ENCODE results near the gene FOXO6. TPM values are rescaled to one million over a fixed set of nuclear protein-coding genes. Genes with fewer than 3 reads are reported as not detected.

Gene FOXO6
- total and polyA plus RNA-seq, 2 donors (not counting 1 experiment from before 2014, with no cell fraction given): 0.06 to 0.15 TPM

- H4K20me1 ChIP-seq (ENCODE audit: control insufficient read depth, insufficient read depth, low read length, poor library complexity, severe bottlenecking): no peaks in the 10 kb centered on the region
- Mint-ChIP-seq H3K4me3 (no peak overlapping the region), H3K27ac (no peak overlapping the region), H3K4me1 (no peaks in the 10 kb centered on the region), H3K9me3 (ENCODE audit: insufficient read depth) (no peaks in the 10 kb centered on the region), H3K27me3 (peaks cover 17% of the 10 kb centered on the region)
- no peak overlapping the region for H3K4me2 ChIP-seq (replicated peaks; ENCODE audit: low read depth, low read length, poor library complexity, severe bottlenecking)
- WGBS (ENCODE audit: insufficient coverage): 79% methylated on average over 6 of the region's 6 CpGs
- H3K79me2 ChIP-seq (ENCODE audit: control insufficient read depth, insufficient read depth, low read length): no peaks in the 10 kb centered on the region
- intact Hi-C loops (cut with micrococcal nuclease): loop anchor here (1.0 to 5.0 kb wide), 3 partner anchors 94 to 135 kb away; no protein-coding TSS in a partner anchor
- H3K27me3 ChIP-seq (replicated peaks in 1 of 4; ENCODE audit: control extremely low read depth in 1 of 4, control insufficient read depth in 3 of 4, insufficient read depth in 4 of 4, low read length in 3 of 4): peaks cover 0 to 8% (median 0%) of the 10 kb centered on the region in 4 experiments
- no peak overlapping the region for H3K9ac ChIP-seq (ENCODE audit: low read length)
- no peaks in the 10 kb centered on the region for H3K36me3 ChIP-seq (replicated peaks in 1 of 2; ENCODE audit: control extremely low read depth in 1 of 2, control insufficient read depth in 1 of 2, extremely low read depth in 1 of 2, insufficient read depth in 2 of 2, low read length in 1 of 2)
- CTCF ChIA-PET: interaction anchor here (0.7 to 7.8 kb wide), 15 partner anchors 8 to 166 kb away, joined by 3 to 73 read pairs (median 5); no protein-coding TSS in a partner anchor
- ATAC-seq (ENCODE audit: low read depth): no peak
- no peak overlapping the region for H3K4me3 ChIP-seq (ENCODE audit: control extremely low read depth in 1 of 5, extremely low read depth in 1 of 5, insufficient read depth in 1 of 5, low read depth in 2 of 5, low read length in 4 of 5)
- H3K27ac ChIP-seq (ENCODE audit: low read length in 2 of 2): no peak overlapping the region
- TF ChIP-seq CTCF (IDR thresholded peaks at IDR 0.05) (no peak), EZH2 (IDR thresholded peaks at IDR 0.05; ENCODE audit: borderline replicate concordance, insufficient read depth, low read depth, low read length, poor library complexity, severe bottlenecking) (no peak)
- POLR2A ChIA-PET: no interaction called here
- no peak overlapping the region for H2AFZ ChIP-seq (ENCODE audit: insufficient read depth, low read depth, low read length, poor library complexity, severe bottlenecking)
- peaks cover 0 to 2% (median 0%) of the 10 kb centered on the region in 3 donors for H3K9me3 ChIP-seq (ENCODE audit: control extremely low read depth in 1 of 3, control insufficient read depth in 2 of 3, insufficient read depth in 1 of 3, low read length in 2 of 3)
- H3K4me1 ChIP-seq (ENCODE audit: control insufficient read depth in 2 of 2, insufficient read depth in 2 of 2, low read length in 2 of 2): no peaks in the 10 kb centered on the region
- DNase-seq: no peak
Observed at GRCh38 chr1:41417746-41418145, 56.5 kb downstream of the FOXO6 start.

- no peaks in the 10 kb centered on the region for H3K4me1 Mint-ChIP-seq
- DNase-seq (no peak), ATAC-seq (ENCODE audit: low read depth) (no peak)
- Histone ChIP-seq H3K27me3 (replicated peaks in 1 of 4; ENCODE audit: control extremely low read depth in 1 of 4, control insufficient read depth in 3 of 4, insufficient read depth in 4 of 4, low read length in 3 of 4) (peaks cover 0 to 8% (median 0%) of the 10 kb centered on the region in 4 experiments), H3K4me2 (replicated peaks; ENCODE audit: low read depth, low read length, poor library complexity, severe bottlenecking) (no peak overlapping the region), H3K4me3 (ENCODE audit: control extremely low read depth in 1 of 5, extremely low read depth in 1 of 5, insufficient read depth in 1 of 5, low read depth in 2 of 5, low read length in 4 of 5) (no peak overlapping the region), H3K9me3 (ENCODE audit: control extremely low read depth in 1 of 3, control insufficient read depth in 2 of 3, insufficient read depth in 1 of 3, low read length in 2 of 3) (peaks cover 0 to 2% (median 0%) of the 10 kb centered on the region in 3 donors), H2AFZ (ENCODE audit: insufficient read depth, low read depth, low read length, poor library complexity, severe bottlenecking) (no peak overlapping the region), H3K4me1 (ENCODE audit: control insufficient read depth in 2 of 2, insufficient read depth in 2 of 2, low read length in 2 of 2) (no peaks in the 10 kb centered on the region), H4K20me1 (ENCODE audit: control insufficient read depth, insufficient read depth, low read length, poor library complexity, severe bottlenecking) (no peaks in the 10 kb centered on the region), H3K27ac (ENCODE audit: low read length in 2 of 2) (no peak overlapping the region), H3K9ac (ENCODE audit: low read length) (no peak overlapping the region), H3K79me2 (ENCODE audit: control insufficient read depth, insufficient read depth, low read length) (no peaks in the 10 kb centered on the region), H3K36me3 (replicated peaks in 1 of 2; ENCODE audit: control extremely low read depth in 1 of 2, control insufficient read depth in 1 of 2, extremely low read depth in 1 of 2, insufficient read depth in 2 of 2, low read length in 1 of 2) (no peaks in the 10 kb centered on the region)
- no peak overlapping the region for H3K4me3 Mint-ChIP-seq
- no peaks in the 10 kb centered on the region for H3K9me3 Mint-ChIP-seq (ENCODE audit: insufficient read depth)
- ChIA-PET POLR2A (no interaction called here), CTCF (interaction anchor here (0.9 to 7.8 kb wide), 10 partner anchors 14 to 152 kb away, joined by 3 to 73 read pairs (median 8); no protein-coding TSS in a partner anchor)
- WGBS (ENCODE audit: insufficient coverage): 83% methylated on average over 16 of the region's 16 CpGs
- TF ChIP-seq CTCF (IDR thresholded peaks at IDR 0.05): no peak
- TF ChIP-seq EZH2 (IDR thresholded peaks at IDR 0.05; ENCODE audit: borderline replicate concordance, insufficient read depth, low read depth, low read length, poor library complexity, severe bottlenecking): no peak
- no peak overlapping the region for H3K27ac Mint-ChIP-seq
- intact Hi-C loops (cut with micrococcal nuclease): loop anchor here (5.0 kb wide), 1 partner anchor 107 kb away; no protein-coding TSS in a partner anchor
- peaks cover 18% of the 10 kb centered on the region for H3K27me3 Mint-ChIP-seq
Observed at GRCh38 chr1:41418857-41419583, 57.8 kb downstream of the FOXO6 start.

All from B cell (primary cell).